Adrenal gland (tissue), 5 donors: Measurements from ENCODE around the gene STEAP1B.

Experiments used
- CTCF ChIP-seq, 6 experiments: fragments of 450-650 bp in 4 of 6; fragments of 200-600 bp in 2 of 6; sonication (generic) in 1 of 6; IDR thresholded peaks; 1 replicate in 5 of 6; 2 replicates in 1 of 6; pipeline versions ENCODE4 v1.5.1 to v1.8.0; 2016 to 2021; ENCODE audit warnings: antibody characterized with exemption in 6 of 6, mild to moderate bottlenecking in 2 of 6, moderate library complexity in 1 of 6
- POLR2A ChIP-seq, 2 donors: fragments of 450-650 bp; IDR thresholded peaks; one replicate each; pipeline ENCODE4 v1.6.1; 2017; ENCODE audit warnings: antibody characterized with exemption in 2 of 2, mild to moderate bottlenecking in 2 of 2, moderate library complexity in 1 of 2
- donor health status: DM: no; HTN: no; CAD: no.

DNA sequence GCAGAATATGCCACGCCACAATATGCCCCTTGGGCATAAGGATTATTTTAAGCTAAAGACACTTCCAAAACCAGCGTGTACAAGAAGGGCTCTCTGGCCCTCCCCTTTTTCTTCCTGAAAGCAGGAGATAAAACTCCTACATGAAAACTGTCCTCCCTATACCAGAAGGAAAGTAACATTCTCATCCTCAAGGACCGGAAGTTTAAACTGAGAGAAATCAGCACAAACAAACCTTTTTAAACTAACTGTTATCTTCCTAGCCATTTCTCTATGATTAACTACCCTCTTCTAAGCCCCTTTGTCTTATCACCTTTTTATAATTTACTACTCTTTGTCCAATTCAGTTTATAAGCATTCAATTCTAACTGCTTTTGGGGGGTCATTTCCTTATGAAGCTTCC lies 126.6 kb downstream of the STEAP1B start:
- TF ChIP-seq CTCF (IDR thresholded peaks at IDR 0.05): no peak
- TF ChIP-seq POLR2A (IDR thresholded peaks at IDR 0.05): no peak
